ENCODE data around the gene TTBK2. TPM values are rescaled to one million over a fixed set of nuclear protein-coding genes. Genes with fewer than 3 reads are reported as not detected.
A peak's percentile ranks its signal among the peaks of the same experiment; 100 is the strongest.

Gene TTBK2
- total and polyA plus RNA-seq, 8 donors = 12.4 to 15.8 (median 13.8) TPM

DNA sequence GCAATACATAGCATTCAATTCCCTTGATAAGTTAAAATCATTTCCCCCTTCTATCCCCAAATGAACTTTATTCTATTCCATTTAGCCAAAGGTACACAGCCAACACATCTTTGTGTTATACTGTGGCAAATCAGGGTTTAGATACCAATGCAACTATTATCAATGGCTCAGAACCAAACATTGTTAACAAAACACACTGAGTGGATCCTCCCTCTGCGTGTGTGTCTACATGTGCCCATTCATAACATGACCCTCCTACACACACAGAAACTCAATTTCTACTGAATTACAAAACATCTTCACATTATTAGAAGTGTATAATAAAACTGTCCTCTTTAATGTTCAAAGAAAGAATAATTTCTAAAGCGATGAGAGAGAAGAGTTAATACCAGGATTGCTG is 1.3 kb downstream of the TTBK2 start:
- Histone ChIP-seq H3K4me1 (peaks cover 8 to 27% of the 10 kb centered on the region in 2 donors), H3K27ac (peak overlapping the region in 1 of 2 donors; percentile 87), H3K9me3 (no peaks in the 10 kb centered on the region), H3K36me3 (no peaks in the 10 kb centered on the region), H3K27me3 (no peaks in the 10 kb centered on the region), H3K4me3 (peak overlapping the region in 1 of 2 donors; percentile 97)
- ATAC-seq (no peak), DNase-seq (no peak)
- intact Hi-C loops (cut with DNase I) = no loop called here
- TF ChIP-seq, protein P1, sequence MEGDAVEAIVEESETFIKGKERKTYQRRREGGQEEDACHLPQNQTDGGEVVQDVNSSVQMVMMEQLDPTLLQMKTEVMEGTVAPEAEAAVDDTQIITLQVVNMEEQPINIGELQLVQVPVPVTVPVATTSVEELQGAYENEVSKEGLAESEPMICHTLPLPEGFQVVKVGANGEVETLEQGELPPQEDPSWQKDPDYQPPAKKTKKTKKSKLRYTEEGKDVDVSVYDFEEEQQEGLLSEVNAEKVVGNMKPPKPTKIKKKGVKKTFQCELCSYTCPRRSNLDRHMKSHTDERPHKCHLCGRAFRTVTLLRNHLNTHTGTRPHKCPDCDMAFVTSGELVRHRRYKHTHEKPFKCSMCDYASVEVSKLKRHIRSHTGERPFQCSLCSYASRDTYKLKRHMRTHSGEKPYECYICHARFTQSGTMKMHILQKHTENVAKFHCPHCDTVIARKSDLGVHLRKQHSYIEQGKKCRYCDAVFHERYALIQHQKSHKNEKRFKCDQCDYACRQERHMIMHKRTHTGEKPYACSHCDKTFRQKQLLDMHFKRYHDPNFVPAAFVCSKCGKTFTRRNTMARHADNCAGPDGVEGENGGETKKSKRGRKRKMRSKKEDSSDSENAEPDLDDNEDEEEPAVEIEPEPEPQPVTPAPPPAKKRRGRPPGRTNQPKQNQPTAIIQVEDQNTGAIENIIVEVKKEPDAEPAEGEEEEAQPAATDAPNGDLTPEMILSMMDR (IDR thresholded peaks at IDR 0.05) = no peak

DNA sequence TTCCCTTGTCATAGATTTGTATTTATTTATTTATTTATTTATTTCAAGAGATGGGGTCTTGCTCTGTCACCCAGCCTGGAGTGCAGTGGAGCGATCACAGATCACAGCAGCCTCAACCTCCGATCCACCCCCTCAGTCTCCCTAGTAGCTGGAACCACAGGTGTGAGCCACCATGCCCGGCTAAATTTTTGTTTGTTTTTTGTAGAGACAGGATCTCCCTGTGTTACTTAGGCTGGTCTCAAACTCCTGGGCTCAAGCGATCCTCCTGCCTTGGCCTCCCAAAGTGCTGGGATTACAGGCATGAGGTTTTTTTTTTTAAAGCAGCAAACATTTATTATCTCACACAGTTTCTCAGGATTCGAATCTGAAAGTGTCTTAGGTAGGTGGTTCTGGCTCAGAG is 2.5 kb downstream of the TTBK2 start:
- intact Hi-C loops (cut with DNase I) = no loop called here
- Histone ChIP-seq H3K36me3 (no peaks in the 10 kb centered on the region), H3K9me3 (no peaks in the 10 kb centered on the region), H3K4me1 (peaks cover 8 to 33% of the 10 kb centered on the region in 2 donors), H3K4me3 (no peak overlapping the region), H3K27me3 (no peaks in the 10 kb centered on the region), H3K27ac (no peak overlapping the region)
- ATAC-seq = no peak
- TF ChIP-seq, protein P1 (IDR thresholded peaks at IDR 0.05) = no peak
- no peak for DNase-seq

DNA sequence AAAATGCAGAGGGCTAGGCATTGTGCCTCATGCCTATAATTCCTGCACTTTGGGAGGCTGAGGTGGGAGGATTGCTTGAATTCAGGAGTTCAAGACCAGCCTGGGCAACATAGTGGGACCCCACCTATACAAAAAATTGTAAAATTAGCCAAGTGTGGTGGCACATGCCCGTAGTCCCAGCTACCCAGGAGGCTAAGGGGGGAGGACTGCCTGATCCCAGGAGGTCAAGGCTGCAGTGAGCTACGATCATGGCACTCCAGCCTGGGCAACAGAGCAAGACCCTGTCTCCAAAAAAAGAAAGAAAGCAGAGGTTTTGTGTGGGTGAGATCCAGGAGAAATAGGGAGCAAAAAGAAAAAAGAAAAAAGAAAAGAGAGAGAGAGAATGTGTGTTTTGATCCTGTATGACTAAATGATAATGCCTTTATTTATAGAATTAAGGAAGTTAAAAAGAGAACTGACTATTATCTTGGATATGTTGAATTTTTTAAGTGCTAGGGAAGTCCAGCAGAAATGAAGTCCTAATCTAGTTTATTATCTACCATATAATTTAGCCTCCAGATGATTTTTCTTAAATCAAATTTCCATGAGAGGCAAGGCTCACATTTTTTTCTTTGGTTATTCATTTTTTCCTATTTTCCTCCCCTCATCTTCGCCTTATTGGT is 4.8 kb downstream of the TTBK2 start:
- Histone ChIP-seq H3K27ac (no peak overlapping the region), H3K4me3 (no peak overlapping the region), H3K36me3 (no peaks in the 10 kb centered on the region), H3K9me3 (no peaks in the 10 kb centered on the region), H3K27me3 (no peaks in the 10 kb centered on the region), H3K4me1 (peaks cover 8 to 33% of the 10 kb centered on the region in 2 donors)
- DNase-seq = no peak
- intact Hi-C loops (cut with DNase I) = no loop called here
- TF ChIP-seq, protein P1 (IDR thresholded peaks at IDR 0.05) = no peak
- ATAC-seq = no peak

DNA sequence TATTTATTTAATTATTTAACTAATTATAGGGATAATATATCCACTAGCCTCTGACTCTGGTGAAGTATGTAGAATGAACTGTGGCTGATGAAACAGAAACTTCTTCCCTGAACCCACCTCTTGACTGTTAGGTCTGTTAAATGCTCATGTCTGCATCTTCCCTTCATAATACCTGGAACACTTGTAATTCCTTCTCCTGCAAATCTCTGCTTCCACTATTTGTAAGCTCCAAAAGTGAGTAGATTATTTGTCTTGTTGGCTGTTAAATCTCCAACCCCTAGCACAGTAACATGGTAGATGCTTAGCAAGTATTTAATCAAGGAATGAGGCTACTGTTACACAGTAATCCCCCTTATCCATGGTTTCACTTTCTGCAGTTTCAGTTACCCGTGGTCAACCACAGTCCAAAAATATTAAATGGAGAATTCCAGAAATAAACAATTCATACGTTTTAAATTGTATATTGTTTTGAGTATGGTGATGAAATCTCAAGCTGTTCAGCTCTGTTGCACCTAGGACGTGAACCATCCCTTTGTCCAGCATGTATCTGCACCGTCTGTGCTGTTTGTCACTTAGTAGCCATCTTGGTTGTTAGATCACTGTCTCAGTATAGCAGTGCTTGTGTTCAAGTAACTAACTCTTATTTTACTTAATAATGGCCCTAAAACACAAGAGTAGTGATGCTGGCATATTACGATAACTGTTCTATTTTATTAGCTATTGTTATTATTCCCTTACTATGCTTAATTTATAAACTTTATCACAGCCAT is 5.7 kb downstream of the TTBK2 start:
- Histone ChIP-seq H3K36me3 (no peaks in the 10 kb centered on the region), H3K9me3 (no peaks in the 10 kb centered on the region), H3K4me3 (no peak overlapping the region), H3K4me1 (peaks cover 8 to 31% of the 10 kb centered on the region in 2 donors), H3K27me3 (no peaks in the 10 kb centered on the region), H3K27ac (no peak overlapping the region)
- intact Hi-C loops (cut with DNase I) = no loop called here
- no peak for DNase-seq
- ATAC-seq = no peak
- TF ChIP-seq, protein P1 (IDR thresholded peaks at IDR 0.05) = no peak

DNA sequence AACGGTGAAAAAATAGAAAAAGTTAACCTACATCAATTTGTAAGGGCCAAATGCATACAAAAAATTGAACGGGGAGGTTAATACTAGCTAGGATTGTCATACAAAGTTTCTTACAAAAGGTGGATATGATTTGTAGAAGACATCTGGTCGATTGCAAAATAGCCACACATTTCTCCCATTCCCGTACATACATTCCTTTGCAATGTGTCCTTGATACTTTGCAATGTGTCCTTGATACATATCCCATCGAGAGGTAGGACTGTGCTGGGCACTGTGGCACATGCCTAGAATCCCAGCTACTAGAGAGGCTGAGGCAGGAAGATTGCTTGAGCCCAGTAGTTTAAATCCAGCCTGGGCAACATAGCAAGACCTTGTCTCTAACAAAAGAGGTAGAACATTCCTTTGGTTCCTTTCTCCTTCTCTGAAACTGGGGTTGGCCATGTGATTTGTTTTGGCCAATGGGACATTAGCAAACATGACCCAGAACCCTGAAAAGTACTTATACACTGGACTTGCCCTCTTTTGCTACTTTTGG is 9.5 kb downstream of the TTBK2 start:
- H3K36me3 ChIP-seq = no peaks in the 10 kb centered on the region
- H3K4me3 ChIP-seq = no peak overlapping the region
- H3K9me3 ChIP-seq = no peaks in the 10 kb centered on the region
- ATAC-seq (no peak), DNase-seq (no peak)
- peaks cover 0 to 8% of the 10 kb centered on the region in 2 donors for H3K4me1 ChIP-seq
- intact Hi-C loops (cut with DNase I) = no loop called here
- no peaks in the 10 kb centered on the region for H3K27me3 ChIP-seq
- no peak overlapping the region for H3K27ac ChIP-seq
- TF ChIP-seq, protein P1 (IDR thresholded peaks at IDR 0.05) = no peak

Measured in left lung (tissue), 10 donors.